Tibial artery (tissue), 4 donors: Measurements from ENCODE around the gene CCDC91.

ENCODE experiments used
- DNase-seq, 2 donors: peaks; one replicate each; pipeline ENCODE4 v3.0.0-alpha.2; 2019
- H3K27ac ChIP-seq, 2 donors: fragments of 200-600 bp; sonication (generic) in 1 of 2; 1 replicate in 1 of 2; 2 replicates in 1 of 2; pipeline ENCODE4 v1.5.1; 2018 to 2019; ENCODE audit warnings: mild to moderate bottlenecking in 1 of 2
- H3K27me3 ChIP-seq, 2 donors: fragments of 200-600 bp; sonication (generic) in 1 of 2; one replicate each; pipeline versions ENCODE4 v1.5.1 to v1.6.0; 2016 to 2019
- H3K36me3 ChIP-seq, 3 donors: fragments of 200-600 bp; sonication (generic) in 2 of 3; one replicate each; pipeline ENCODE4 v1.5.1; 2016 to 2019; ENCODE audit warnings: mild to moderate bottlenecking in 2 of 3
- H3K4me1 ChIP-seq, 4 donors: fragments of 200-600 bp; sonication (generic) in 2 of 4; 1 replicate in 3 of 4; 2 replicates in 1 of 4; pipeline ENCODE4 v1.5.1; 2016 to 2019
- H3K4me3 ChIP-seq, 2 donors: fragments of 200-600 bp; sonication (generic) in 1 of 2; 1 replicate in 1 of 2; 2 replicates in 1 of 2; pipeline ENCODE4 v1.5.1; 2018 to 2019; ENCODE audit warnings: mild to moderate bottlenecking in 2 of 2
- H3K9me3 ChIP-seq, 3 donors: fragments of 200-600 bp; sonication (generic) in 1 of 3; one replicate each; pipeline ENCODE4 v1.5.1; 2016 to 2019
- intact Hi-C: fragments of 100-400 bp; cut with DNase I; formaldehyde crosslinking; loops from one replicate; pipeline ENCODE4 v1.15.0; 2023; ENCODE audit warnings: low total_unique reads
- TF ChIP-seq, protein P1 (sequence below), 2 experiments: fragments of 200-600 bp in 1 of 2; fragments of 450-650 bp in 1 of 2; IDR thresholded peaks; one replicate each; pipeline ENCODE4 v1.5.1; 2017 to 2019; ENCODE audit warnings: antibody characterized with exemption in 2 of 2, mild to moderate bottlenecking in 1 of 2, moderate library complexity in 1 of 2

Gene CCDC91

DNA sequence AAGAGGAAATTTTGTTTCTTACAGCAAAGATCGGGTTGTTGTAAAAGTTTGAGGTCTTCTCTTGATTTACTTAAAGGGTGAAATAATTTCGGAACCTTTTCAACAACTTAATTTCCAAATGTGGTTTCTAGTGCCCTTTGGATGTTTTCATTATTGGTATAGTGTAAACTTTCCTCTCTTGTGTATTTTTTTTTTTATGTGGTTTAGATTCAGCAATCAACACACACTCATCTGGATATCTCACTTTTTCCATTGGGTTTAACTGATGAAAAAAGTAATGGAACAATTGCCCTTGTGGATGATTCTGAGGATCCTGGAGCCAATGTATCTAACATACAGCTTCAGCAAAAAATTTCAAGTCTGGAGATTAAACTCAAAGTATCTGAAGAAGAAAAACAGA lies 116.3 kb downstream of the CCDC91 start:
- intact Hi-C loops: no loop called here
- Histone ChIP-seq H3K4me3 (no peak overlapping the region), H3K9me3 (no peaks in the 10 kb centered on the region), H3K27me3 (no peaks in the 10 kb centered on the region), H3K36me3 (peaks cover 12 to 19% (median 12%) of the 10 kb centered on the region in 3 donors), H3K4me1 (no peaks in the 10 kb centered on the region), H3K27ac (no peak overlapping the region)
- DNase-seq: no peak
- TF ChIP-seq, protein P1, sequence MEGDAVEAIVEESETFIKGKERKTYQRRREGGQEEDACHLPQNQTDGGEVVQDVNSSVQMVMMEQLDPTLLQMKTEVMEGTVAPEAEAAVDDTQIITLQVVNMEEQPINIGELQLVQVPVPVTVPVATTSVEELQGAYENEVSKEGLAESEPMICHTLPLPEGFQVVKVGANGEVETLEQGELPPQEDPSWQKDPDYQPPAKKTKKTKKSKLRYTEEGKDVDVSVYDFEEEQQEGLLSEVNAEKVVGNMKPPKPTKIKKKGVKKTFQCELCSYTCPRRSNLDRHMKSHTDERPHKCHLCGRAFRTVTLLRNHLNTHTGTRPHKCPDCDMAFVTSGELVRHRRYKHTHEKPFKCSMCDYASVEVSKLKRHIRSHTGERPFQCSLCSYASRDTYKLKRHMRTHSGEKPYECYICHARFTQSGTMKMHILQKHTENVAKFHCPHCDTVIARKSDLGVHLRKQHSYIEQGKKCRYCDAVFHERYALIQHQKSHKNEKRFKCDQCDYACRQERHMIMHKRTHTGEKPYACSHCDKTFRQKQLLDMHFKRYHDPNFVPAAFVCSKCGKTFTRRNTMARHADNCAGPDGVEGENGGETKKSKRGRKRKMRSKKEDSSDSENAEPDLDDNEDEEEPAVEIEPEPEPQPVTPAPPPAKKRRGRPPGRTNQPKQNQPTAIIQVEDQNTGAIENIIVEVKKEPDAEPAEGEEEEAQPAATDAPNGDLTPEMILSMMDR (IDR thresholded peaks at IDR 0.05): no peak

DNA sequence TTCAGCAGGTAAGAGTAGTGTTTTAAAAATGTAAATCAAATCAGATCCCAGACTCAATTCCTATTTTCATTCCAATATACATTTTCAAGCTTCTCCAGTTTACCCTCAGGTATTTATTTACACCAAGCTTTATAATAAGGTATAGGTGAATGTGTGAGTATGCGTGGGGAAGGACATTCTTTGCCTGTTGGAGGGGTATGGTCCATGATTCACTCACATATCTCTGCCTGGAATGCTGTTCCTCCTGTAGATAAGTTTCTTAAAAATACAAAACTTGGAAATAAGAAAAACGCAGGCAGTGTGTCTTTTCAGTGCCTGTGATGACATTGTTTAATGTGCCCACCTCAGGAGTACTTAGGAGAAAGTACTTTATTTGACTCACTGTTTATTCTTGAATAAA lies 118.6 kb downstream of the CCDC91 start:
- Histone ChIP-seq H3K9me3 (no peaks in the 10 kb centered on the region), H3K27me3 (no peaks in the 10 kb centered on the region), H3K4me3 (no peak overlapping the region), H3K4me1 (no peaks in the 10 kb centered on the region), H3K27ac (no peak overlapping the region), H3K36me3 (peaks cover 12 to 19% (median 12%) of the 10 kb centered on the region in 3 donors)
- intact Hi-C loops: no loop called here
- TF ChIP-seq, protein P1 (IDR thresholded peaks at IDR 0.05): no peak
- DNase-seq: no peak

DNA sequence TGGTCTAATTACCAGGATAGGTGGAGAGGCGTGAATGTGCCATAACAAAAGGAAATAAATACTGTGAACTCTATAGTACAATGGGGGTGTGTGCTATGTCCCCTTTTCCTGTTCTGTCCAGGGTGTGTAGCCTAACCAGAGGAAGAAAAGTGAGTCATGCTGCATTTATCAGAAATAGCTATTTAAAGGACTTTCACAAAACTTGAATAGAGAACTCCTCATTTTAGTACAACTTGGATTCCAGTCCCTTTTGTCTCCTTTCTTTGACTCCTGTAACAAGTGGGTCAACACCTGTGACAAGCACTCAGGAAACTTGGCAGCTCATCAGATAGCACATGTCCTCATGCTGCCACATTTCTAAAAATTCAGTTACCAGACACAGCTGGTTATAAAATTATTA lies 123.4 kb downstream of the CCDC91 start:
- H3K27me3 ChIP-seq: no peaks in the 10 kb centered on the region
- TF ChIP-seq, protein P1 (IDR thresholded peaks at IDR 0.05): no peak
- peaks cover 9 to 24% (median 18%) of the 10 kb centered on the region in 3 donors for H3K36me3 ChIP-seq
- H3K27ac ChIP-seq: no peak overlapping the region
- intact Hi-C loops: no loop called here
- no peak for DNase-seq
- H3K4me3 ChIP-seq: no peak overlapping the region
- H3K9me3 ChIP-seq: peaks cover 0 to 12% (median 10%) of the 10 kb centered on the region in 3 donors
- no peaks in the 10 kb centered on the region for H3K4me1 ChIP-seq

DNA sequence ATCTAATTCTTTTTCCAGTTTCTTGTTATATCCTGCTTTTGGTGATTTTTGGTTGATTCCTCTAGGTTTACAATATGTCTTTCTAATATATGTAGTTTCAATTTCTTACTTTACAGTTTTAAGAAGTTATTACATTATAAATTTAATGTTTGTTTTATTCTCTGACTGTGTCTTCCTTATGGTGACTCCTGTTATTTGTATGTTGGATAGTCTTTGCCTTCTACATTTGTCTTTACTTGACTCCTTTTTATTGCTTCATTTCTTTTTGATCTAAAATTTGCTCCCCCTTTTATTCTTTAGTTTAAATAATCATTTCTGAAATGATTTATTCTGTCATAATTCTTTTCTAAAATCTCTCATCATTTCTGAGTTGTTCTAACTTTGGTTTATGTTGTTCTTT lies 125.8 kb downstream of the CCDC91 start:
- TF ChIP-seq, protein P1 (IDR thresholded peaks at IDR 0.05): no peak
- Histone ChIP-seq H3K36me3 (peaks cover 8 to 18% (median 9%) of the 10 kb centered on the region in 3 donors), H3K27me3 (no peaks in the 10 kb centered on the region), H3K4me1 (no peaks in the 10 kb centered on the region), H3K4me3 (no peak overlapping the region), H3K9me3 (peaks cover 0 to 12% (median 10%) of the 10 kb centered on the region in 3 donors), H3K27ac (no peak overlapping the region)
- no peak for DNase-seq
- intact Hi-C loops: no loop called here

DNA sequence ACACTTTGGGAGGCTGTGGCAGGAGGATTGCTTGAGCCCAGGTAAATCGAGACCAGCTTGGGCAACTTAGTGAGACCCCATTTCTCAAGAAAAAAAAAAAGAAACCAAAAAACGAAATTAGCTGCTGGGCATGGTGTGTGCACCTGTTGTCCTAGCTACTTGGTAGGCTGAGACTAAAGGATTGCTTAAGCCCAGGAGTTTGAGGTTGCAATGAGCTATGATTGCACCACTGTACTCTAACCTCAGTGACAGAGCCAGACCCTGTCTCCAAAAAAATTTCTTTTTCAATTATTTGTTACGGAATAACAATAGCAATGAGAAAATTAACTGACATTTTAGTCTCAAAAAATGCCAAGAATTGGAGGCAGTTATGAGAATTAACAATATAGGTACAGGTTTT lies 128.0 kb downstream of the CCDC91 start:
- Histone ChIP-seq H3K4me3 (no peak overlapping the region), H3K27ac (no peak overlapping the region), H3K4me1 (no peaks in the 10 kb centered on the region), H3K36me3 (peaks cover 7 to 18% (median 9%) of the 10 kb centered on the region in 3 donors), H3K27me3 (no peaks in the 10 kb centered on the region), H3K9me3 (peaks cover 0 to 12% (median 10%) of the 10 kb centered on the region in 3 donors)
- TF ChIP-seq, protein P1 (IDR thresholded peaks at IDR 0.05): no peak
- intact Hi-C loops: no loop called here
- DNase-seq: no peak

DNA sequence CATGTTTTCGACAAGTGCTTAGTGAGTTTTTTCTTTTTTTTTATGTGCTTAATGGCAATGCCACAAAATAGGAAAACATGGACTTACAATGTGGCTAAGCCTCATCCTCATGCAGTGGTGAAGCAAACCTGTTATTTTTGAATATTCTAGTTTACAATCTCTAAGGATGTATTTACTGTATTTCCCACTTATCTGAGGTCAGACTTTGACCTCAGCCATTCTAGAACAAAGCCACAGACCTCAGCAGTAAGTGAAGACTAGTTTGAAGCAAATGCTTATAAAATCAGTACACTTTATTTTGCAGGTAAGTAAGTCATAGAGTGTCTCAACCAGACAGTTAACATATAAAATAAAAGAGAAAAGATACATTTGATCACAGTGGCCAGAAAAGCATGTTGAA lies 130.1 kb downstream of the CCDC91 start:
- intact Hi-C loops: no loop called here
- H3K36me3 ChIP-seq: peaks cover 3 to 14% (median 5%) of the 10 kb centered on the region in 3 donors

More for the DNA sequence above, 130.1 kb downstream of the CCDC91 start:
- TF ChIP-seq, protein P1 (IDR thresholded peaks at IDR 0.05): no peak
- H3K4me3 ChIP-seq: no peak overlapping the region
- no peaks in the 10 kb centered on the region for H3K4me1 ChIP-seq
- no peak overlapping the region for H3K27ac ChIP-seq
- no peaks in the 10 kb centered on the region for H3K27me3 ChIP-seq
- peaks cover 0 to 8% (median 6%) of the 10 kb centered on the region in 3 donors for H3K9me3 ChIP-seq
- DNase-seq: no peak
